K562 treated with DMSO at 1 percent for 24 hours (cell line): ENCODE measurements around the gene C2CD4D. TPM values are rescaled to one million over a fixed set of nuclear protein-coding genes. Genes with fewer than 3 reads are reported as not detected.

Source experiments
- total RNA-seq: library from RNA; unstranded; fragments of 300-600 nt; gene quantifications from 2 replicates; pipeline ENCODE4 v1.2.3, GENCODE V29; 2022; ENCODE audit warnings: low read depth; ENCODE audit not compliant: insufficient read depth

C2CD4D gene
- total RNA-seq: not detected in 2 replicates

DNA sequence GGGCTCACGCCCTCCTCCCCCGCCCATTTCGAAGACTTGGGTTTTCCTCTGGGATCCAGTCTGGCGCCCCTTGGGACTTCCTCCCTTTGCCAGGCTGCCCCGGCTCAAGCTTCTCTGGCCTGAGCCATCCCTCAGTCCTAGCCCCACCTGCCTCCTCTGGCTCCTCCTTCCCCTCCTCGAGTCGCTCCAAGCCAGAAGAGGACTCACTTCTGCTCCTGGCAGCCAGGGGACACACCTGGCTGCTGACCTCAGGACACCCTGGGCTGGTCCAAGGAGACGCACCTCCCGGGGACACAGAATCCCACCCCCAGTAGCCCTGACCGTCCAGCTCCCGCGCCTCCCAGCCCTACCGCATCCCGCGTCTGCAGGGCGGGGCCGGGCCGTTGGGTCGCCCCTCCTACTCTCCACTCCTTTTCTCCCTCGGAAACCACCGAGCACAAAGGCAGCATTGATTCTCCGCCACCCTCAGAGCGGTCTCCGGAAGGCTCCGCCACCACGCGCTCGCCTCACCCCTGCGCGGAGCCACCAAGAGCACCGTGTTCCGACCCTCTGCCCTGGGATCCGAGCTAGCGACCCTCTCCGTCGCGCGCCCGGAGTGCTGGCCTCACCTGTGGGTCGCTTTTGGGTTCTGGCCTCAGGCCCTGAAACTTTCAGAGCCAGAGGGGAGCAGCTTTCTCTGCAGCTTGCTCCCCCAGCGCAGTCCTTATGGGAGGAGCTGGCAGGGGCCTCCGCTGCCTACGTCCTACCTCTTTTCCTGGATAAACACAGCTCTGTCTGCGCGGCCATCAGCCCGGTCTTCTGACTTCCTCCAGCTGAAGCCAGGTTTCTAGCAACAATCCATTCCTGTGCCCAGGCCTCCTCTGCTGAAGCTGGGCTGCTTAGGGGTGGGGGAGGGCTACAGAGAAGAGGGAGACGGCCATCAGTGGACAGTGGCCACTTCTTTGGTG is at the start of gene C2CD4D:
C2CD4D (minus strand) TSS at position 364 of the 947 bp plus-strand sequence. CDS start 831 bp downstream, outside the sequence.

DNA sequence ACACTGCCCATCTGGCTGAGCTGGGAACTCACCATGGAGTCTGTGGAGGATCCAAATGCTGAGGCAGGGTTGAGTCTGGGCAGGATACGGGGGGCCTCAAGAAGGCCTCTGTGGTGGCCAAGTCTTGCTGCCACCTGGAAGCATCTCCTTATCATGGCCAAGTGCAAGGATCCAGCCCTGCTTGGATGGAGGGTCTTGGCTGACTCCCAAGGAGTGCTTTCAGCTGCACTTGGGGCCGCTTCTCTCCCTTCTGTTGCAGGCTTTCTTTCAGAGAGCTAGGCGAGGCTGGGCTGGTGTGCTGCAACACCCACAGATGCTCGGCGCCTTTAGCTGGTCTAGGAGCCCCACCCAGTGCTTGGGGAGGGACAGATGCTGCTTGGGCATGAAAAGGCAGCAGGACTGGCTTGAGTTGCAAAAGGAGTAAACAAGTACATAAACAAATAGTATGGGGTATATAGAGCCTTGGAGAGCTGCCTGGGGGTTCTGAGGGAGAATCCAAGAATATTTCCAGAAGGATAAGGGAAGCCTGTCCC is 13.9 kb upstream of the C2CD4D start, which contains the start of gene THEM5:
THEM5 (minus strand) TSS at position 302 of the 533 bp plus-strand sequence; CDS start at position 155, 147 bp downstream.

DNA sequence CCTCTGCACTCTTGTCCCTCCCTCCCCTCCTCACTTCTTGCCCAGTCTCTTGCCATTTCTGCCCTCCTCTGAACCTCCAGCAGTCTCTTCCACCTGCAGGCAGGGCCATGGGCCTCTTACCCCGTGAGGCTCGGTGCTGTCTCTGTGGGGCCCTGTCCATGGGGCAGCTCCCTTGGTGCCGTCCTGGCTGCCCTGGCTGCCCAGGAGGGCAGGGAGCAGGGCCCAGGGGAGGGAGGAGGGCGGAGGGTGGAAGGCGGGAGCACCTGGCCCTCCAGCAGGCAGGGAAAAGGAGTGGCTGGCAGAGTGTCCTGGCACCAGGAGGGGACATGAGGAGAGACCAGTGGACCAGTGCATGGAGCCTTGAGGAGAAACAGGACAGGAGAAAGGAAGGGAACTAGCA is 8.0 kb downstream of the C2CD4D start, which contains the start of gene RORC:
RORC (minus strand) TSS at position 198 of the 400 bp plus-strand sequence; CDS start at position 160, 38 bp downstream.

DNA sequence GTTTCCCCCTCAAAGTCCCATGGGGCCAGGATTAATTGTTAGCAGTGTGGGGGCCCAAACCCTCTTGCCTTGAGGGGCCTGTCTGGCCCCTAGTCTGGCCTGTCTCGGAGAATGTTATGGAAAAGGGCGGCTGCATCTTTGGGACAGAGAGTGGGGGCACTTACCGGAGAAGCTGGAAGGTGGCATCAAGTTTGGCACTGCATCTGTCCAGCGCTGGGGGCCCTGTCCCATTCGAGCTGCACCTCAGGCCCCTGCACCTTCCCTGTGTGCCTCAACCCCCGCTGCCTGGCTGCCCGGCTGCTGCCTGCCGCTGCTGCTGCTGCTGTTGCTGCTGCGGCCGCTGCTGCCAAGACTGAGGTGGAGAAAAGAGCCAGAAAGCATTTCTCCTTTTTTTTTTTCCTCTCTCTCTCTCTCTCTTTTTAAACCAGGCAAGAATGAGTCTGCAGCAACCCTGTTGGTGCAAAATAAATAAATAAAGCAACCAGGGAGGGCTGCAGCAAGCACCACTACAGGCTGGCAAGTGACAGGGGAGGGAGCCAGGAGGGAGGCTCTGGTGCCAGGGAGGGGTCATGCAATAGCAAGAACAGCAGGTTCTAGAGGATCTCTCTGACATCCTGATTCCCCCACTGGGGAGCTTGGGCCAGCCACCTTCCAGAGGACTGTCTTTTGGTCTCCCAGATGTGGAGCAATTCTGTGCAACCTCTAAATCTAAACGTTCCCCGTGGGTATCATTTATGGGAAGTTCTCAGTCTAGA is 34.4 kb downstream of the C2CD4D start, which contains the start of gene LINGO4:
LINGO4 (minus strand) TSS at position 354 of the 755 bp plus-strand sequence. CDS start 2,715 bp downstream, outside the sequence.

DNA sequence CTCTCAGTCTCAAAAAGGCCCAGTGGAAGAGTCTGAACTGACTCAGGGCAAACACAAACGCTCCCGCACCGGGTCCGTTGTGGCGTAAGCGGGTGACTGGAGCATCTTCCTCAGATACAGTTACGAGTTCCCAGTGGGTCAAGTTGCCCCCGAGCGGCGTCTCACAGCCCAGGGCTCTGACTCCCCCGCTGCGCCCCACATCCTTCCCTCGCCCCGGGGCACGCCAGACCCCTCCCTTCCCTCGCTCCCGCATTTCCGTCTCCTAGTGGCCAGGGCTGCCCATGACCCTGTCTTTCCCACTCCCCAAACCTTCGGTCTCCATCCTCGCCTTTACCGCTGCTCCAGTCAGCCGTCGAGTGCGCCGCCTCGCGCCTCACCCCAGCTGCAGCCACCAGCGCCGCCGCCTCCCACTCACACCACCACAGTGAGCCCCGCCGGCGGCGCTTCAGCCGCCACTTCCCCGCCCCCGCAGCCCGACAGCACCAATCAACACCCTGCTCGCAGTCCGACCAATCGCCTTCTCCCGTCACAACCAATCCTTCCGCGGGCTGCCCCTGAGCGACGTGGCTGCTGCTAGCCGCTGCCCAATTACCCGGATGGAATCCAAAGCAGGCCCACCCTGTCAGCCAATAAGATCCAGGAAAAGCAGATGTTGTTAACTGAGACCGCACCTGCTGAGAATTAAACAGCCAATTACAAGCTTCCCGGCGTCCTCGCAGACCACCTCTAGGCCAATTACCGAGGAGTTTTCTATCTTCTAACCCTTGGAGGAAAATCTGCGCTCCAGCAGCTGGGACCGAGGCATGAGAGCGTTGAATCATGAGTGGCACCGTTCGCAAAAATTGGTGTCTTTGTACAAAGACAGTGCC is 49.3 kb downstream of the C2CD4D start, which contains the start of gene TDRKH:
TDRKH (minus strand) TSS at position 430 of the 869 bp plus-strand sequence. CDS start 7,478 bp downstream, outside the sequence.

Other genes starting within 250 kb of the C2CD4D start
- 5.2 and 6.2 TPM in 2 replicates for gene SNX27, start 227.8 kb downstream of the C2CD4D start, total RNA-seq
- not detected in 2 replicates for gene CELF3, start 123.0 kb downstream of the C2CD4D start, total RNA-seq
- not detected in 2 replicates for gene RIIAD1, start 118.3 kb downstream of the C2CD4D start, total RNA-seq
- 79.6 and 104 TPM in 2 replicates for gene MRPL9, start 76.3 kb downstream of the C2CD4D start, total RNA-seq
- gene TDRKH, start 49.3 kb downstream of the C2CD4D start, total RNA-seq: 11.2 and 15.3 TPM in 2 replicates
- gene LINGO4, start 34.4 kb downstream of the C2CD4D start, total RNA-seq: not detected in 2 replicates
- not detected in 2 replicates for gene RORC, start 8.0 kb downstream of the C2CD4D start, total RNA-seq
- not detected in 2 replicates for gene THEM5, start 13.9 kb upstream of the C2CD4D start, total RNA-seq
- gene THEM4, start 69.7 kb upstream of the C2CD4D start, total RNA-seq: 18.1 TPM in 2 replicates
- not detected in 2 replicates for gene S100A10, start 154.0 kb upstream of the C2CD4D start, total RNA-seq
- 596 and 648 TPM in 2 replicates for gene S100A11, start 197.2 kb upstream of the C2CD4D start, total RNA-seq
- not detected in 2 replicates for gene TCHHL1, start 249.2 kb upstream of the C2CD4D start, total RNA-seq